ENCODE results near the gene SIGLEC1.

The SIGLEC1 gene

GRCh38 chr20:3707508-3707899 is 4.9 kb downstream of the SIGLEC1 start:
- H2AFZ ChIP-seq (ENCODE audit: low read depth, low read length), result no peak overlapping the region
- TF ChIP-seq CTCF (IDR thresholded peaks at IDR 0.05; ENCODE audit: low read depth, low read length) (no peak), EZH2phosphoT487 (IDR thresholded peaks at IDR 0.05; ENCODE audit: low read depth) (no peak)
- H3K4me3 ChIP-seq (ENCODE audit: low read length), result no peak overlapping the region
- no peaks in the 10 kb centered on the region for H3K36me3 ChIP-seq (replicated peaks; ENCODE audit: low read depth, low read length)
- no peak overlapping the region for H3K9ac ChIP-seq (ENCODE audit: low read length)
- H3K27ac ChIP-seq (ENCODE audit: low read length), result no peak overlapping the region
- peaks cover 12% of the 10 kb centered on the region; the same call in 1 of the 2 replicates for H3K27me3 ChIP-seq (ENCODE audit: low read depth, low read length)
- H3K79me2 ChIP-seq (ENCODE audit: low read length), result no peaks in the 10 kb centered on the region
- no peak overlapping the region for H3K4me2 ChIP-seq (ENCODE audit: low read length)
- no peaks in the 10 kb centered on the region for H4K20me1 ChIP-seq (ENCODE audit: insufficient read depth, low read length)
- H3K9me3 ChIP-seq (ENCODE audit: insufficient read depth, low read length), result no peaks in the 10 kb centered on the region
- no peaks in the 10 kb centered on the region for H3K4me1 ChIP-seq (ENCODE audit: low read length)

- H2AFZ ChIP-seq (ENCODE audit: low read depth, low read length), result no peak overlapping the region
- no peak overlapping the region for H3K4me2 ChIP-seq (ENCODE audit: low read length)
- H3K27ac ChIP-seq (ENCODE audit: low read length), result no peak overlapping the region
- peaks cover 12% of the 10 kb centered on the region; the same call in 1 of the 2 replicates for H3K27me3 ChIP-seq (ENCODE audit: low read depth, low read length)
- H3K4me3 ChIP-seq (ENCODE audit: low read length), result no peak overlapping the region
- H3K4me1 ChIP-seq (ENCODE audit: low read length), result no peaks in the 10 kb centered on the region
- H4K20me1 ChIP-seq (ENCODE audit: insufficient read depth, low read length), result no peaks in the 10 kb centered on the region
- H3K36me3 ChIP-seq (replicated peaks; ENCODE audit: low read depth, low read length), result no peaks in the 10 kb centered on the region
- no peaks in the 10 kb centered on the region for H3K9me3 ChIP-seq (ENCODE audit: insufficient read depth, low read length)
- no peaks in the 10 kb centered on the region for H3K79me2 ChIP-seq (ENCODE audit: low read length)
- no peak overlapping the region for H3K9ac ChIP-seq (ENCODE audit: low read length)
- no peak for TF ChIP-seq EZH2phosphoT487 (IDR thresholded peaks at IDR 0.05; ENCODE audit: low read depth)
- no peak for TF ChIP-seq CTCF (IDR thresholded peaks at IDR 0.05; ENCODE audit: low read depth, low read length)
These were observed 5.5 kb downstream of the SIGLEC1 start for GRCh38 chr20:3706774-3707507.

GRCh38 chr20:3705970-3706739 is 6.2 kb downstream of the SIGLEC1 start:
- Histone ChIP-seq H3K4me3 (ENCODE audit: low read length) (no peak overlapping the region), H3K9ac (ENCODE audit: low read length) (no peak overlapping the region), H2AFZ (ENCODE audit: low read depth, low read length) (no peak overlapping the region), H4K20me1 (ENCODE audit: insufficient read depth, low read length) (no peaks in the 10 kb centered on the region), H3K4me1 (ENCODE audit: low read length) (no peaks in the 10 kb centered on the region), H3K79me2 (ENCODE audit: low read length) (no peaks in the 10 kb centered on the region), H3K4me2 (ENCODE audit: low read length) (no peak overlapping the region), H3K27ac (ENCODE audit: low read length) (no peak overlapping the region), H3K9me3 (ENCODE audit: insufficient read depth, low read length) (no peaks in the 10 kb centered on the region), H3K36me3 (replicated peaks; ENCODE audit: low read depth, low read length) (no peaks in the 10 kb centered on the region), H3K27me3 (ENCODE audit: low read depth, low read length) (peaks cover 12% of the 10 kb centered on the region; the same call in 1 of the 2 replicates)
- TF ChIP-seq EZH2phosphoT487 (IDR thresholded peaks at IDR 0.05; ENCODE audit: low read depth) (no peak), CTCF (IDR thresholded peaks at IDR 0.05; ENCODE audit: low read depth, low read length) (no peak)

- no peaks in the 10 kb centered on the region for H3K4me1 ChIP-seq (ENCODE audit: low read length)
- peaks cover 12% of the 10 kb centered on the region; the same call in 1 of the 2 replicates for H3K27me3 ChIP-seq (ENCODE audit: low read depth, low read length)
- H3K79me2 ChIP-seq (ENCODE audit: low read length), result no peaks in the 10 kb centered on the region
- H4K20me1 ChIP-seq (ENCODE audit: insufficient read depth, low read length), result no peaks in the 10 kb centered on the region
- no peak overlapping the region for H3K4me3 ChIP-seq (ENCODE audit: low read length)
- H3K27ac ChIP-seq (ENCODE audit: low read length), result no peak overlapping the region
- no peaks in the 10 kb centered on the region for H3K36me3 ChIP-seq (replicated peaks; ENCODE audit: low read depth, low read length)
- H3K9me3 ChIP-seq (ENCODE audit: insufficient read depth, low read length), result no peaks in the 10 kb centered on the region
- no peak overlapping the region for H3K4me2 ChIP-seq (ENCODE audit: low read length)
- TF ChIP-seq EZH2phosphoT487 (IDR thresholded peaks at IDR 0.05; ENCODE audit: low read depth) (no peak), CTCF (IDR thresholded peaks at IDR 0.05; ENCODE audit: low read depth, low read length) (no peak)
- H2AFZ ChIP-seq (ENCODE audit: low read depth, low read length), result no peak overlapping the region
- no peak overlapping the region for H3K9ac ChIP-seq (ENCODE audit: low read length)
These were observed 6.9 kb downstream of the SIGLEC1 start for GRCh38 chr20:3705491-3705969.
